GM15510 (cell line): ENCODE results near the gene CHEK1.

Experiments
- POLR2A ChIP-seq: IDR thresholded peaks from 3 replicates; pipeline ENCODE4 v1.6.1; 2011; ENCODE audit warnings: borderline replicate concordance; ENCODE audit not compliant: insufficient read length; ENCODE audit errors: extremely low read depth

CHEK1 gene

GRCh38 chr11:125609545-125609944, 15.4 kb upstream of the CHEK1 start:
- TF ChIP-seq POLR2A = no peak

- no peak for TF ChIP-seq POLR2A
These were observed 6.6 kb upstream of the CHEK1 start for GRCh38 chr11:125618383-125618782.

- TF ChIP-seq POLR2A = no peak
These were observed 3.0 kb upstream of the CHEK1 start for GRCh38 chr11:125621995-125622394.

GRCh38 chr11:125623064-125623463, 1.9 kb upstream of the CHEK1 start:
- no peak for TF ChIP-seq POLR2A

GRCh38 chr11:125625225-125625629, 264 bp downstream of the CHEK1 start:
- no peak for TF ChIP-seq POLR2A

GRCh38 chr11:125625630-125626287, 796 bp downstream of the CHEK1 start:
- peak; percentile 70 for TF ChIP-seq POLR2A

- TF ChIP-seq POLR2A = no peak
These were observed 1.5 kb downstream of the CHEK1 start for GRCh38 chr11:125626288-125626950.

- no peak for TF ChIP-seq POLR2A
These were observed 2.4 kb downstream of the CHEK1 start for GRCh38 chr11:125627236-125627910.

- no peak for TF ChIP-seq POLR2A
These were observed 12.9 kb downstream of the CHEK1 start for GRCh38 chr11:125637840-125638239.

- no peak for TF ChIP-seq POLR2A
These were observed 13.4 kb downstream of the CHEK1 start for GRCh38 chr11:125638315-125638714.

- no peak for TF ChIP-seq POLR2A
These were observed 20.9 kb downstream of the CHEK1 start for GRCh38 chr11:125645871-125646270.

GRCh38 chr11:125649465-125650166, 24.7 kb downstream of the CHEK1 start:
- TF ChIP-seq POLR2A = no peak

- no peak for TF ChIP-seq POLR2A
These were observed 37.7 kb downstream of the CHEK1 start for GRCh38 chr11:125662689-125663088.

- no peak for TF ChIP-seq POLR2A
These were observed 38.9 kb downstream of the CHEK1 start for GRCh38 chr11:125663910-125664309.

- no peak for TF ChIP-seq POLR2A
These were observed 42.2 kb downstream of the CHEK1 start for GRCh38 chr11:125667151-125667550.

- no peak for TF ChIP-seq POLR2A
These were observed 45.2 kb downstream of the CHEK1 start for GRCh38 chr11:125670172-125670571.

GRCh38 chr11:125671561-125671960, 46.6 kb downstream of the CHEK1 start:
- no peak for TF ChIP-seq POLR2A
